ENCODE data around the gene CCDC188. TPM values are rescaled to one million over a fixed set of nuclear protein-coding genes. Genes with fewer than 3 reads are reported as not detected.

CCDC188 gene
- total RNA-seq, 1 donor: 0.36 TPM

GRCh38 chr22:20193761-20194494, 43.1 kb upstream of the CCDC188 start:
- no peak for TF ChIP-seq CTCF (IDR thresholded peaks at IDR 0.05; ENCODE audit: extremely low read depth, low read depth, low read length)

GRCh38 chr22:20192972-20193760, 42.3 kb upstream of the CCDC188 start:
- Histone ChIP-seq H3K79me2 (ENCODE audit: insufficient read depth, low read length) (no peaks in the 10 kb centered on the region), H3K4me1 (ENCODE audit: insufficient read depth, low read length) (no peaks in the 10 kb centered on the region), H3K9me3 (ENCODE audit: low read depth, low read length) (no peaks in the 10 kb centered on the region), H3K4me2 (ENCODE audit: insufficient read depth, low read length) (no peak overlapping the region), H3K27me3 (ENCODE audit: insufficient read depth, low read length) (no peaks in the 10 kb centered on the region), H3K4me3 (ENCODE audit: insufficient read depth, low read length) (no peak overlapping the region), H2AFZ (ENCODE audit: low read length) (no peak overlapping the region), H3K27ac (ENCODE audit: low read depth, low read length) (no peak overlapping the region), H3K36me3 (ENCODE audit: insufficient read depth, low read length) (no peaks in the 10 kb centered on the region), H4K20me1 (ENCODE audit: insufficient read depth, low read length) (no peaks in the 10 kb centered on the region)
- DNase-seq (ENCODE audit: insufficient read length, low spot score, missing footprints): no peak
- TF ChIP-seq CTCF (IDR thresholded peaks at IDR 0.05; ENCODE audit: extremely low read depth, low read depth, low read length): no peak

More at GRCh38 chr22:20193761-20194494, 43.1 kb upstream of the CCDC188 start:
- Histone ChIP-seq H3K79me2 (ENCODE audit: insufficient read depth, low read length) (no peaks in the 10 kb centered on the region), H3K36me3 (ENCODE audit: insufficient read depth, low read length) (no peaks in the 10 kb centered on the region), H3K4me2 (ENCODE audit: insufficient read depth, low read length) (no peak overlapping the region), H2AFZ (ENCODE audit: low read length) (no peak overlapping the region), H3K27me3 (ENCODE audit: insufficient read depth, low read length) (no peaks in the 10 kb centered on the region), H3K9me3 (ENCODE audit: low read depth, low read length) (no peaks in the 10 kb centered on the region), H3K4me1 (ENCODE audit: insufficient read depth, low read length) (no peaks in the 10 kb centered on the region), H3K4me3 (ENCODE audit: insufficient read depth, low read length) (no peak overlapping the region), H3K27ac (ENCODE audit: low read depth, low read length) (no peak overlapping the region), H4K20me1 (ENCODE audit: insufficient read depth, low read length) (no peaks in the 10 kb centered on the region)
- no peak for DNase-seq (ENCODE audit: insufficient read length, low spot score, missing footprints)

- Histone ChIP-seq H4K20me1 (ENCODE audit: insufficient read depth, low read length) (no peaks in the 10 kb centered on the region), H3K27me3 (ENCODE audit: insufficient read depth, low read length) (no peaks in the 10 kb centered on the region), H3K4me1 (ENCODE audit: insufficient read depth, low read length) (no peaks in the 10 kb centered on the region), H3K27ac (ENCODE audit: low read depth, low read length) (no peak overlapping the region), H3K79me2 (ENCODE audit: insufficient read depth, low read length) (no peaks in the 10 kb centered on the region), H3K9me3 (ENCODE audit: low read depth, low read length) (no peaks in the 10 kb centered on the region), H3K4me2 (ENCODE audit: insufficient read depth, low read length) (no peak overlapping the region), H2AFZ (ENCODE audit: low read length) (no peak overlapping the region), H3K4me3 (ENCODE audit: insufficient read depth, low read length) (no peak overlapping the region), H3K36me3 (ENCODE audit: insufficient read depth, low read length) (no peaks in the 10 kb centered on the region)
- no peak for DNase-seq (ENCODE audit: insufficient read length, low spot score, missing footprints)
- no peak for TF ChIP-seq CTCF (IDR thresholded peaks at IDR 0.05; ENCODE audit: extremely low read depth, low read depth, low read length)
Measured at GRCh38 chr22:20192293-20192971, 41.6 kb upstream of the CCDC188 start.

GRCh38 chr22:20191803-20192202, 40.9 kb upstream of the CCDC188 start:
- no peak overlapping the region for H3K27ac ChIP-seq (ENCODE audit: low read depth, low read length)
- TF ChIP-seq CTCF (IDR thresholded peaks at IDR 0.05; ENCODE audit: extremely low read depth, low read depth, low read length): no peak
- no peak for DNase-seq (ENCODE audit: insufficient read length, low spot score, missing footprints)

More at GRCh38 chr22:20191803-20192202, 40.9 kb upstream of the CCDC188 start:
- Histone ChIP-seq H3K27me3 (ENCODE audit: insufficient read depth, low read length) (no peaks in the 10 kb centered on the region), H2AFZ (ENCODE audit: low read length) (no peak overlapping the region), H3K79me2 (ENCODE audit: insufficient read depth, low read length) (no peaks in the 10 kb centered on the region), H3K4me1 (ENCODE audit: insufficient read depth, low read length) (no peaks in the 10 kb centered on the region), H4K20me1 (ENCODE audit: insufficient read depth, low read length) (no peaks in the 10 kb centered on the region), H3K9me3 (ENCODE audit: low read depth, low read length) (no peaks in the 10 kb centered on the region), H3K4me3 (ENCODE audit: insufficient read depth, low read length) (no peak overlapping the region), H3K4me2 (ENCODE audit: insufficient read depth, low read length) (no peak overlapping the region), H3K36me3 (ENCODE audit: insufficient read depth, low read length) (no peaks in the 10 kb centered on the region)
